PC-3 (cell line): ENCODE results near the gene GTF2A1L. TPM values are rescaled to one million over a fixed set of nuclear protein-coding genes. Genes with fewer than 3 reads are reported as not detected.

Experiments used
- ATAC-seq: fragments of 200-7000 bp; cut with Tn5 transposase; 2 replicates; pipeline ENCODE4 v1.9.1; 2020; ENCODE audit warnings: mild to moderate bottlenecking, moderate library complexity
- BruUV-seq: library from RNA; stranded (reverse); fragments of 400-500 nt; replicated peaks from 2 replicates; lab custom pipeline; 2021; lab: Mats Ljungman, UMichigan
- CTCF ChIA-PET: fragments of 300-600 bp; sonication (Branson Sonifier 250); formaldehyde crosslinking; loops from one replicate; lab custom pipeline; 2022; ENCODE audit warnings: antibody characterized with exemption; lab: Charles Lee
- POLR2A ChIA-PET: fragments of 300-600 bp; sonication (Branson Sonifier 250); formaldehyde crosslinking; loops from one replicate; lab custom pipeline; 2022; ENCODE audit warnings: antibody characterized with exemption; ENCODE audit not compliant: unreplicated experiment; lab: Charles Lee
- DNase-seq: peaks from one replicate; pipeline ENCODE4 v3.0.0-alpha.2; 2015
- H2AFZ ChIP-seq: fragments of 300-600 bp; sonication (generic); 2 replicates; pipeline ENCODE4 v1.6.0; 2016; ENCODE audit warnings: antibody characterized with exemption, low read length
- H3F3A ChIP-seq: fragments of 300-600 bp; sonication (generic); one replicate; pipeline ENCODE4 v1.6.0; 2017; ENCODE audit warnings: antibody characterized with exemption, low read length, control low read depth, mild to moderate bottlenecking; ENCODE audit not compliant: unreplicated experiment
- H3K27ac ChIP-seq: fragments of 300-600 bp; sonication (generic); 2 replicates; pipeline ENCODE4 v1.5.1; 2016; ENCODE audit warnings: mild to moderate bottlenecking, low read length
- H3K27me3 ChIP-seq: fragments of 300-600 bp; sonication (generic); 2 replicates; pipeline ENCODE4 v1.6.1; 2016; ENCODE audit warnings: low read length, mixed read lengths
- H3K36me3 ChIP-seq: fragments of 300-600 bp; sonication (generic); 2 replicates; pipeline ENCODE4 v1.6.1; 2016; ENCODE audit warnings: low read depth, mixed run types, low read length, mixed read lengths
- H3K4me1 ChIP-seq: fragments of 300-600 bp; sonication (generic); 2 replicates; pipeline ENCODE4 v1.5.1; 2016; ENCODE audit warnings: low read length; ENCODE audit not compliant: insufficient read depth
- H3K4me2 ChIP-seq: fragments of 300-600 bp; sonication (generic); 2 replicates; pipeline ENCODE4 v1.6.0; 2016; ENCODE audit warnings: low read length
- H3K4me3 ChIP-seq: fragments of 300-600 bp; sonication (generic); 2 replicates; pipeline ENCODE4 v1.5.1; 2016; ENCODE audit warnings: mild to moderate bottlenecking, low read length, mixed read lengths
- H3K79me2 ChIP-seq: fragments of 300-600 bp; sonication (generic); 2 replicates; pipeline ENCODE4 v1.6.1; 2017; ENCODE audit warnings: low read length, mixed read lengths
- H3K9ac ChIP-seq: fragments of 300-600 bp; sonication (generic); 2 replicates; pipeline ENCODE4 v1.6.0; 2016; ENCODE audit warnings: mild to moderate bottlenecking, low read length
- H3K9me2 ChIP-seq: fragments of 300-600 bp; sonication (generic); replicated peaks from 2 replicates; pipeline ENCODE4 v1.6.1; 2016; ENCODE audit warnings: mixed run types, low read length, mixed read lengths
- H3K9me3 ChIP-seq: fragments of 300-600 bp; sonication (generic); 2 replicates; pipeline ENCODE4 v1.6.1; 2016; ENCODE audit warnings: low read length, mixed read lengths
- H4K20me1 ChIP-seq: fragments of 300-600 bp; sonication (generic); 2 replicates; pipeline ENCODE4 v1.6.1; 2016; ENCODE audit warnings: low read length, mixed read lengths
- EZH2 ChIP-seq: fragments of 300-600 bp; sonication (generic); IDR thresholded peaks from one replicate; pipeline ENCODE4 v1.6.1; 2017; ENCODE audit warnings: antibody characterized with exemption, mild to moderate bottlenecking, low read length; ENCODE audit not compliant: unreplicated experiment
- EZH2phosphoT487 ChIP-seq: fragments of 300-600 bp; sonication (generic); IDR thresholded peaks from 2 replicates; pipeline ENCODE4 v1.6.1; 2018; ENCODE audit warnings: mild to moderate bottlenecking, antibody characterized with exemption, low read length, borderline replicate concordance
- intact Hi-C: fragments of 100-400 bp; cut with micrococcal nuclease; formaldehyde crosslinking; loops from 2 replicates; pipeline ENCODE4 v1.9.0; 2023
- total RNA-seq: library from RNA; depleted of rRNA; stranded (reverse); fragments of >200 nt; gene quantifications from 2 replicates; pipeline ENCODE4 v1.2.3, GENCODE V29; 2014
- TF ChIP-seq, protein P1 (sequence below): fragments of 300-600 bp; sonication (generic); conservative IDR thresholded peaks from 2 replicates; pipeline ENCODE4 v1.5.1; 2017; ENCODE audit warnings: antibody characterized with exemption, low read depth, mild to moderate bottlenecking, low read length

Gene GTF2A1L
- total RNA-seq, 1 experiment from 2014 or later, result not detected

DNA sequence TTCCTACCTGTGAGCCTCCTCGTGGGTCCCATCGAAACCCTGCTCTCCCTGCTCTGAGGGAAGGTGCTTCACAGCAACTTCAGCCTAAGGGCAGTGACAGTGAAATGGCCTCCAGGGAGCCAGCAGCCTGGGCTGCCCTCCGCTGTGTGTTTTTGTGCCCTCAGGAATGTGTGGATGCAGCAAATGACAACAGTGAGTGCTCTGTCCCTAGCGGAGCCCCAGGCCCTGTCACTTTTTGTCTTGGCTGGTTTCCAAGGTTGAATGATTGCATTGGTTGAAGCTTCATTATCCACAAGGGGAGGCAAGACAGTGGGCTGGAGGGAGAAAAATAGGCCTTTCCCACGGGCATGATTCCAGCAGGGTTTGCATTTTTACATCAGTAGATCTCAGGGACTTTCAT, 44.8 kb upstream of the GTF2A1L start:
- Histone ChIP-seq H3K9ac (no peak overlapping the region), H3K36me3 (no peaks in the 10 kb centered on the region), H3F3A (no peaks in the 10 kb centered on the region), H3K4me2 (no peak overlapping the region), H3K27ac (no peak overlapping the region), H2AFZ (no peak overlapping the region), H3K4me3 (no peak overlapping the region), H3K27me3 (no peaks in the 10 kb centered on the region), H3K9me2 (no peaks in the 10 kb centered on the region), H3K9me3 (no peaks in the 10 kb centered on the region), H3K79me2 (no peaks in the 10 kb centered on the region), H4K20me1 (no peaks in the 10 kb centered on the region), H3K4me1 (no peaks in the 10 kb centered on the region)
- ChIA-PET CTCF (no interaction called here), POLR2A (no interaction called here)
- DNase-seq (no peak), ATAC-seq (no peak)
- intact Hi-C loops, result no loop called here
- no TSS peak for BruUV-seq
- TF ChIP-seq, protein P1, sequence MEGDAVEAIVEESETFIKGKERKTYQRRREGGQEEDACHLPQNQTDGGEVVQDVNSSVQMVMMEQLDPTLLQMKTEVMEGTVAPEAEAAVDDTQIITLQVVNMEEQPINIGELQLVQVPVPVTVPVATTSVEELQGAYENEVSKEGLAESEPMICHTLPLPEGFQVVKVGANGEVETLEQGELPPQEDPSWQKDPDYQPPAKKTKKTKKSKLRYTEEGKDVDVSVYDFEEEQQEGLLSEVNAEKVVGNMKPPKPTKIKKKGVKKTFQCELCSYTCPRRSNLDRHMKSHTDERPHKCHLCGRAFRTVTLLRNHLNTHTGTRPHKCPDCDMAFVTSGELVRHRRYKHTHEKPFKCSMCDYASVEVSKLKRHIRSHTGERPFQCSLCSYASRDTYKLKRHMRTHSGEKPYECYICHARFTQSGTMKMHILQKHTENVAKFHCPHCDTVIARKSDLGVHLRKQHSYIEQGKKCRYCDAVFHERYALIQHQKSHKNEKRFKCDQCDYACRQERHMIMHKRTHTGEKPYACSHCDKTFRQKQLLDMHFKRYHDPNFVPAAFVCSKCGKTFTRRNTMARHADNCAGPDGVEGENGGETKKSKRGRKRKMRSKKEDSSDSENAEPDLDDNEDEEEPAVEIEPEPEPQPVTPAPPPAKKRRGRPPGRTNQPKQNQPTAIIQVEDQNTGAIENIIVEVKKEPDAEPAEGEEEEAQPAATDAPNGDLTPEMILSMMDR, result no peak
- TF ChIP-seq EZH2 (no peak), EZH2phosphoT487 (no peak)

DNA sequence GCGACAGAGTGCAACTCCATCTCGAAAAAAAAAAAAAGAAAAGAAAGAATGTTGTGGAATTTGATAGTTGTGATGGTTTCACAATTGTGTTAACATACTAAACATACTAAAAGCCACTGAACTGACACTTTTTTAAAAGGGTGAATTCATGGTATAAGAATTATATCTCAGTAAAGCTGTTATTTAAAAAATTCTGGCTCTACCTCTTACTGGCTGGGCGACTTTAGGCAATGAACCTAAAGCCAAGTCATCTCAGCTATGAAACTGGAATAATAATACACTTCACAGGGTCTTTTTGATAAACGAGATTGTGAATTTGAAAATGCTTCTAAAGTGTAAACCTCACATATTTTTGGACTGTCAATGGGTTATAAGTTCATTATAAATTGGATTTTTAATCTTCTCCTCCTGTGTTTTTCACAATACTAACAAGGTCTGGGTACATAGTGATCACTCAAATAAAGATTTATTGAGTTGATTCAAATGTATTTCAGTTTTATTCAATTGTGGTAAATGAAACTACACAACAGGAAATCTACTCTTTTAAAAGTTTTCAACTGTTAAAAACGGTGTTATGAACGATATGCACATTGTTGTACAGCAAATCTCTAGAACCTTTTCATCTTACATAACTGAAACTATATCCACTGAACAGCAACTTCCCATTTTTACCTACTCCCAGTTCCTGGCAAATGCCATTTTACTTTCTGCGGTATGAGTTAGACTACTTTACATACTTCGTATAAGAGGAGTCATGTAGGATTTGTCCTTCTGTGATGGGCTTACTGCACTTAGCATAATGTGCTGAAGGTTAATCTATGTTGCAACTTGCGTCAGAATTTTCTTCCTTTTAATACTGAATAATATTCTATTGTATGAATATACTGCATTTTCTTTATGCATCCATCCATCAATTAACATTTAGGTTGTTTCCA, 43.0 kb upstream of the GTF2A1L start:
- CTCF ChIA-PET, result no interaction called here
- Histone ChIP-seq H3K36me3 (no peaks in the 10 kb centered on the region), H3K27ac (no peak overlapping the region), H3K27me3 (no peaks in the 10 kb centered on the region), H2AFZ (no peak overlapping the region), H3K79me2 (no peaks in the 10 kb centered on the region), H3K4me3 (no peak overlapping the region), H4K20me1 (no peaks in the 10 kb centered on the region), H3K9ac (no peak overlapping the region), H3K9me3 (no peaks in the 10 kb centered on the region), H3K4me2 (no peak overlapping the region), H3K4me1 (no peaks in the 10 kb centered on the region), H3F3A (no peaks in the 10 kb centered on the region), H3K9me2 (no peaks in the 10 kb centered on the region)
- ATAC-seq (no peak), DNase-seq (no peak)
- POLR2A ChIA-PET, result no interaction called here
- TF ChIP-seq EZH2 (no peak), EZH2phosphoT487 (no peak)
- TF ChIP-seq, protein P1, result no peak
- no TSS peak for BruUV-seq
- intact Hi-C loops, result no loop called here

DNA sequence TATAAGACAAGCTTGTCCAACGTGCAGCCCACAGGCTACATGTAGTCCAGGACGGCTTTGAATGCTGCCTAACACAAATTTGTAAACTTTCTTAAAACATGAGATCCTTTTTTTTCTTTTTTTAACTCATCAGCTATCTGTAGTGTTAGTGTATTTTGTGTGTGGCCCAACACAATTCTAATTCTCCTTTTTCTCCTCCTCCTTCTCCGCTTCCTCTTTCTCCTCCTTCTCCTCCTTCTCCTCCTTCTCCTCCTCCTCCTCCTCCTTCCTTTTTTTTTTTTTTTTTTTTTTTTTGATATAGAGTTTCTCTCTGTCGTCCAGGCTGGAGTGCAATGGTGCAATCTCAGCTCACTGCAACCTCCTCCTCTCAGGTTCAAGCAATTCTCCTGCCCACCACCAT, 39.3 kb upstream of the GTF2A1L start:
- H3K4me1 ChIP-seq, result no peaks in the 10 kb centered on the region
- no peaks in the 10 kb centered on the region for H3K27me3 ChIP-seq
- ChIA-PET POLR2A (no interaction called here), CTCF (no interaction called here)
- intact Hi-C loops, result no loop called here
- ATAC-seq (no peak), DNase-seq (no peak)
- H3K4me3 ChIP-seq, result no peak overlapping the region
- H3K4me2 ChIP-seq, result no peak overlapping the region
- H3K9ac ChIP-seq, result no peak overlapping the region
- no peak overlapping the region for H3K27ac ChIP-seq
- no peaks in the 10 kb centered on the region for H3K9me2 ChIP-seq
- H3K79me2 ChIP-seq, result no peaks in the 10 kb centered on the region
- no peaks in the 10 kb centered on the region for H3K9me3 ChIP-seq
- TF ChIP-seq, protein P1, result no peak
- no peak for TF ChIP-seq EZH2
- TF ChIP-seq EZH2phosphoT487, result no peak
- no peak overlapping the region for H2AFZ ChIP-seq
- H4K20me1 ChIP-seq, result no peaks in the 10 kb centered on the region
- BruUV-seq, result no TSS peak
- H3K36me3 ChIP-seq, result no peaks in the 10 kb centered on the region
- H3F3A ChIP-seq, result no peaks in the 10 kb centered on the region
